SK-N-SH (cell line): ENCODE measurements around the gene RFTN1. TPM values are rescaled to one million over a fixed set of nuclear protein-coding genes. Genes with fewer than 3 reads are reported as not detected.

Experiments used
- CTCF ChIA-PET: fragments of 300-600, 350-600 bp; formaldehyde crosslinking; extraction: SDS; loops from one replicate; lab custom pipeline; 2021; lab: Yijun Ruan, JAX
- POLR2A ChIA-PET: fragments of 350-600 bp; sonication (Branson Sonifier 250); formaldehyde crosslinking; extraction: SDS; loops from one replicate; lab custom pipeline; 2020; ENCODE audit warnings: antibody characterized with exemption, inconsistent platforms; lab: Yijun Ruan, JAX
- DNase-seq: peaks from one replicate; pipeline ENCODE4 v3.0.0; 2012
- H2AFZ ChIP-seq: fragments of 200-600 bp; sonication (generic); 2 replicates; pipeline ENCODE4 v1.8.1; 2016; ENCODE audit warnings: antibody characterized with exemption, mild to moderate bottlenecking, low read depth
- H3F3A ChIP-seq: fragments of 200-600 bp; sonication (generic); replicated peaks from 2 replicates; pipeline ENCODE3; 2016; ENCODE audit warnings: antibody characterized with exemption, mild to moderate bottlenecking; ENCODE audit not compliant: insufficient read depth
- H3K27ac ChIP-seq, 2 experiments: fragments of 200-500 bp in 1 of 2; fragments of 200-600 bp in 1 of 2; sonication (Bioruptor generic) in 1 of 2; sonication (generic), shearing (Covaris generic) in 1 of 2; 2 replicates each; pipeline versions ENCODE4 v1.5.1 to v1.6.1; 2014 to 2016; ENCODE audit warnings: low read depth in 2 of 2, inconsistent platforms in 1 of 2, low read length in 1 of 2, mild to moderate bottlenecking in 1 of 2, mixed read lengths in 1 of 2
- H3K27me3 ChIP-seq: fragments of 200-600 bp; sonication (generic), shearing (Covaris generic); 2 replicates; pipeline ENCODE4 v1.6.1; 2016; ENCODE audit warnings: mixed run types; ENCODE audit not compliant: insufficient read depth
- H3K36me3 ChIP-seq, 2 experiments: fragments of 200-500 bp in 1 of 2; fragments of 200-600 bp in 1 of 2; sonication (Bioruptor generic) in 1 of 2; sonication (generic) in 1 of 2; replicated peaks in 1 of 2; 2 replicates each; pipeline versions ENCODE3 to v1.5.1; 2014 to 2016; ENCODE audit warnings: low read length in 1 of 2, mild to moderate bottlenecking in 1 of 2; ENCODE audit not compliant: insufficient read depth in 2 of 2, control insufficient read depth in 1 of 2
- H3K4me1 ChIP-seq, 2 experiments: fragments of 200-500 bp in 1 of 2; fragments of 200-600 bp in 1 of 2; sonication (Bioruptor generic) in 1 of 2; sonication (generic), shearing (Covaris generic) in 1 of 2; 2 replicates each; pipeline versions ENCODE4 v1.5.1 to v1.6.1; 2014 to 2016; ENCODE audit warnings: low read depth in 1 of 2, low read length in 1 of 2, mixed run types in 1 of 2; ENCODE audit not compliant: insufficient read depth in 2 of 2, control insufficient read depth in 1 of 2
- H3K4me2 ChIP-seq: fragments of 200-600 bp; sonication (generic), shearing (Covaris generic); 2 replicates; pipeline ENCODE4 v1.6.1; 2017; ENCODE audit warnings: mixed run types
- H3K4me3 ChIP-seq, 2 experiments: fragments of 200-500 bp in 1 of 2; fragments of 200-600 bp in 1 of 2; sonication (Bioruptor generic) in 1 of 2; sonication (generic), shearing (Covaris generic) in 1 of 2; 2 replicates each; pipeline versions ENCODE4 v1.5.1 to v1.8.1; 2014 to 2016; ENCODE audit warnings: low read depth in 2 of 2, inconsistent platforms in 1 of 2, low read length in 1 of 2, mild to moderate bottlenecking in 1 of 2, mixed read lengths in 1 of 2, moderate library complexity in 1 of 2
- H3K79me2 ChIP-seq: fragments of 200-600 bp; sonication (generic); 2 replicates; pipeline ENCODE4 v1.8.1; 2017; ENCODE audit warnings: mild to moderate bottlenecking; ENCODE audit not compliant: insufficient read depth
- H3K9ac ChIP-seq: fragments of 200-600 bp; sonication (generic); 2 replicates; pipeline ENCODE4 v1.6.1; 2017; ENCODE audit warnings: mixed run types
- H3K9me2 ChIP-seq: fragments of 200-600 bp; sonication (generic); 2 replicates; pipeline ENCODE4 v1.6.1; 2017; ENCODE audit warnings: mixed run types
- H3K9me3 ChIP-seq: fragments of 200-600 bp; sonication (generic); 2 replicates; pipeline ENCODE4 v1.6.1; 2017; ENCODE audit warnings: mixed run types, mild to moderate bottlenecking, moderate library complexity
- H4K20me1 ChIP-seq: fragments of 200-600 bp; sonication (generic); 2 replicates; pipeline ENCODE4 v1.6.1; 2017; ENCODE audit warnings: mild to moderate bottlenecking, mixed run types; ENCODE audit not compliant: insufficient read depth
- GABPA ChIP-seq: IDR thresholded peaks from 2 replicates; pipeline ENCODE4 v1.4.0; 2012; ENCODE audit warnings: low read depth, mild to moderate bottlenecking
- IRF3 ChIP-seq: fragments of 150-350 bp; IDR thresholded peaks from 2 replicates; pipeline ENCODE4 v1.6.1; 2016; ENCODE audit warnings: mild to moderate bottlenecking, low read depth, low read length
- MAX ChIP-seq: IDR thresholded peaks from 2 replicates; pipeline ENCODE4 v1.4.0; 2012; ENCODE audit warnings: low read depth
- MEF2A ChIP-seq: IDR thresholded peaks from 2 replicates; pipeline ENCODE4 v1.4.0; 2012; ENCODE audit warnings: low read depth, borderline replicate concordance
- MXI1 ChIP-seq: IDR thresholded peaks from 2 replicates; pipeline ENCODE4 v1.6.1; 2012; ENCODE audit warnings: mild to moderate bottlenecking, low read depth, low read length, improper control_type of control experiment
- NRF1 ChIP-seq: IDR thresholded peaks from 2 replicates; pipeline ENCODE4 v1.6.1; 2012; ENCODE audit warnings: low read depth, mild to moderate bottlenecking, low read length
- RAD21 ChIP-seq: IDR thresholded peaks from 2 replicates; pipeline ENCODE4 v1.6.1; 2012; ENCODE audit warnings: mild to moderate bottlenecking, low read length
- RCOR1 ChIP-seq: fragments of 150-350 bp; IDR thresholded peaks from 2 replicates; pipeline ENCODE4 v1.6.1; 2017; ENCODE audit warnings: antibody characterized with exemption, low read length
- SIN3A ChIP-seq: IDR thresholded peaks from 2 replicates; pipeline ENCODE4 v1.6.1; 2012; ENCODE audit warnings: low read depth, mild to moderate bottlenecking, low read length, moderate library complexity, borderline replicate concordance
- SMC3 ChIP-seq: IDR thresholded peaks from 2 replicates; pipeline ENCODE4 v1.6.1; 2012; ENCODE audit warnings: low read depth, low read length, improper control_type of control experiment
- ZBTB33 ChIP-seq: IDR thresholded peaks from 2 replicates; pipeline ENCODE4 v1.4.0; 2012; ENCODE audit warnings: low read depth, borderline replicate concordance
- WGBS: methylation state at CpG from one replicate; pipeline ENCODE4 v1.1.6; 2017; ENCODE audit warnings: low lambda C conversion rate; 5-methylcytosine and 5-hydroxymethylcytosine counted together
- polyA plus RNA-seq, 3 experiments: library from polyadenylated mRNA; depleted of rRNA; stranded (reverse); fragments of >200 nt; gene quantifications; 2 replicates each; pipeline ENCODE4 v1.2.3, GENCODE V29; 2012

Gene RFTN1
- polyA plus RNA-seq, 1 of the 3 experiments (the other 2 are of a cell fraction): 21.2 TPM

- no peak overlapping the region for H3K4me2 ChIP-seq
- H3K9ac ChIP-seq: no peak overlapping the region
- H3K9me3 ChIP-seq: no peaks in the 10 kb centered on the region
- H3K36me3 ChIP-seq: peaks cover 29 to 62% of the 10 kb centered on the region in 2 experiments
- H3F3A ChIP-seq: no peaks in the 10 kb centered on the region
- no peak overlapping the region for H3K4me3 ChIP-seq
- H3K9me2 ChIP-seq: no peaks in the 10 kb centered on the region
- no peaks in the 10 kb centered on the region for H4K20me1 ChIP-seq
- DNase-seq: no peak
- ChIA-PET POLR2A (no interaction called here), CTCF (interaction anchor here (1.7 kb wide), 1 partner anchor 26 kb away, joined by 4 read pairs; no protein-coding TSS in a partner anchor)
- H3K27ac ChIP-seq: no peak overlapping the region; a peak in 1 of 4 replicates
- no peaks in the 10 kb centered on the region for H3K79me2 ChIP-seq
- no peak overlapping the region for H2AFZ ChIP-seq
- peaks cover 0 to 12% of the 10 kb centered on the region in 2 experiments; a peak in 1 of 4 replicates for H3K4me1 ChIP-seq
- WGBS: 85% methylated on average over 3 of the region's 3 CpGs
- H3K27me3 ChIP-seq: no peaks in the 10 kb centered on the region
- TF ChIP-seq ZBTB33 (no peak), RCOR1 (no peak), SMC3 (no peak), MAX (no peak)
Measured at GRCh38 chr3:16316396-16316795, 197.1 kb downstream of the RFTN1 start.

GRCh38 chr3:16315623-16316022, 197.9 kb downstream of the RFTN1 start:
- ChIA-PET CTCF (interaction anchor here (1.7 to 1.9 kb wide), 2 partner anchors 25 to 235 kb away, joined by 4 to 5 read pairs; no protein-coding TSS in a partner anchor), POLR2A (interaction anchor here (0.9 kb wide), 1 partner anchor 201 kb away, joined by 3 read pairs; no protein-coding TSS in a partner anchor)
- Histone ChIP-seq H3K4me2 (no peak overlapping the region), H3K79me2 (no peaks in the 10 kb centered on the region), H3K4me3 (no peak overlapping the region), H3K36me3 (peaks cover 29 to 63% of the 10 kb centered on the region in 2 experiments), H3K9me3 (no peaks in the 10 kb centered on the region), H2AFZ (no peak overlapping the region), H4K20me1 (no peaks in the 10 kb centered on the region), H3K27ac (no peak overlapping the region; a peak in 1 of 4 replicates), H3K9ac (no peak overlapping the region)
- TF ChIP-seq MXI1: no peak
- no peak for TF ChIP-seq MEF2A
- no peak for TF ChIP-seq IRF3
- TF ChIP-seq SIN3A: no peak
- no peak for TF ChIP-seq RAD21
- no peak for TF ChIP-seq NRF1
- TF ChIP-seq GABPA: no peak
- TF ChIP-seq, all 33 proteins: peak for 0
- WGBS: 90% methylated on average over 7 of the region's 7 CpGs
- no peak for DNase-seq
- H3F3A ChIP-seq: peaks cover under 1% of the 10 kb centered on the region
- H3K9me2 ChIP-seq: no peaks in the 10 kb centered on the region
- H3K4me1 ChIP-seq: peaks cover 0 to 12% of the 10 kb centered on the region in 2 experiments; a peak in 1 of 4 replicates
- no peaks in the 10 kb centered on the region for H3K27me3 ChIP-seq
